ENCODE data around the gene OLR1.

Gene OLR1

DNA sequence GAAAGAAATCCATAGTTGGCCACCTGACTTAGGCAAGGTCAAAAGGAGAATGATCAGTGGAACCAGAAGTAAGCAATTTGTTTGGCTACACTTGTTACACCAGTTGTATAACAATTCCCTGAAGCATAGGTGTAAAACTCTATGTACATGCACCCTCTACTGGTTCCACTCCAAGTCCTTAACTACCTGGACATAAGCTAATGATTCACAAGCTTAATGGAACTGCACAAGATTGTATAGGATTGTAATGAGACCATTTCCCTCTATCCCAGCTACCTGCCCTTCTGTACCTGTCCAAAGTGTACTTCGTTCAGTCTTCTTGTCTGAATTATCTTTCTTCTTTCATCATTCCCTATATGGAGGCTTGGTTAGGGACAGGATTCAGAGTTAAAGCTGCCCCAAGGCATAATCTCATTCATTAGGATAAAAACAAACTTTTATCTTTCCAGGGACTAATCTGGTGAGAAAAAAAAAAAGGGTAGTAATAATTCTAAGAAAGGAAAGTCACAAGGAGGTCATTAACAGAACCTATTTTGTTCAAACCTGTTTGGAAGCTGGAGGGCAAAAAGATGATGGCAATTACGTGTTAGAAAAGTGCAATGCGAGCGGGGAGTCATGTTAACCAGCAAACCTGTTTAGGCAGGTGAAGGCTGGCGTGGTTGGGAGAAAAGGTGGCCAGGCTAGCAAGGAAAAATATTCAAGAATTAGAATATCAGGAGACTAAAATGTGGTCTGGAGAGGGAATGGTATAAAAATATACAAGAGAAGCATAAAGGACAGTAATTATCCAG is 4.1 kb upstream of the OLR1 start:
- no peak for TF ChIP-seq CTCF (IDR thresholded peaks at IDR 0.05)
- Histone ChIP-seq H3K4me3 (no peak overlapping the region), H3K27ac (no peak overlapping the region)
- DNase-seq (ENCODE audit: low spot score), result no peak

DNA sequence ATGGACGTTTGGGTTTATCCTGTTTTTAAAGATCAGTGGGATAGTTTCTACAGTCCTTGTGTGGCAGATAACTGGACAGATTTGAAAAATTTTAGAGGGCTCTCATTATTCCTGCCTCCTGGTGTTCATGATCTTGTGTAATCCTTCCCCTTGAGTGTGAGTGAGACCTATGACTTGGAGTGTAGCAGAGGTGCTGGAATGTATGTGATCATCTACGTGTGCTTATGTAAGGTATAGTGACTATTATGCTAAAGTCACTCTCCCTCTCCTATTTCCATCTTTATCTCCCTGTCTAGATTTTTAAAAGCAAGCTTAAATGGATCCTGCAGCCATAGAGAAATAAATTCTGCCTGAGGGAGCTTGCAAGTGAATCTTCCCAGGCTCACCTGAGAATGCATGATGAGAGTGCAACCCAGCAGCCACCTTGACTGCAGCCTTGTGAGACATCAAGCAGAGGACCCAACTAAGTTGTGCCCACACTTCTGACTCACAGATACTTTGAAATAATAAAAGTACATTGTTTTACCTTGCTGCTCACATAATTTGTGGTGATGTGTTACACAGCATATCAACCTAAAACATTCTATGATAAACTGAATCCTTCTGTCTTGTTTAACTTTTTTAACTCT is 3.2 kb upstream of the OLR1 start:
- no peak for DNase-seq (ENCODE audit: low spot score)
- no peak overlapping the region for H3K27ac ChIP-seq
- TF ChIP-seq CTCF (IDR thresholded peaks at IDR 0.05), result no peak
- no peak overlapping the region for H3K4me3 ChIP-seq

DNA sequence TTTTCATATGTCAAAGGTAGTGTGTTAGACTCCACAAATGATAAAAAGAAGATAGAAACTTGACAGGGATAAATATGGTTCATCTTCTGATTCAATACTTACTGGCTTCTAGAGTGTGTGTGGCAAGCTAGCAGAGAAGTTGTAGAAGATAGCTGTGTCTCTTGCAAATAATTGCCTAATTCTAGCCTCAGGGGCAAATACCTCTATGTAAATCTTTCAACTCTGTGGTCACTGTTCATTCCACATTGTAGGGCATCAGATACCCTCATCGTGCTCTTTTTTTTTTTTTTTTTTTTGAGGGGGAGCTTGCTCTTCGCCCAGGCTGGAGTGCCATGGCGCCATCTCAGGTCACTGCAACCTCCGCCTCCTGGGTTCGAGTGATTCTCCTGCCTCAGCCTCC is 1.7 kb downstream of the OLR1 start:
- no peak for TF ChIP-seq CTCF (IDR thresholded peaks at IDR 0.05)
- Histone ChIP-seq H3K27ac (no peak overlapping the region), H3K4me3 (no peak overlapping the region)
- no peak for DNase-seq (ENCODE audit: low spot score)

DNA sequence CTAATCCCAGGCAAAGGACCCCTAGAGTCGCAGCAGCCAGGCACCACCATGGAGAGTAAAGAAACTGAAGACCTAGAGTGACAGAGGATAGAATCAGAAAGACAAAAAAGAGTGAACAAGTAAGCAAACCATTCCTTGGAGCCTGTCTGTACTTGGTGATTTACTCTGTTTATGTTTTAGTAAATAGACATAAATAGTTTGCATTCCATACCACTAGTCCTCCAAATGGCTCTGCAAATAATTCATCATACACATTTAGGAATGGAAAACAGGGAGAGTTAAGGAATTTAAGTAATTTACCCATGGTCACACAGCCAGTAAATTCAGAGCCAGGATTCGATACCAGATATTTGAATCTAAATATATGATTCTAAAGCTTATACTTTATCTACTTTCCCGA is 2.8 kb downstream of the OLR1 start:
- no peak for TF ChIP-seq CTCF (IDR thresholded peaks at IDR 0.05)
- no peak overlapping the region for H3K27ac ChIP-seq
- DNase-seq (ENCODE audit: low spot score), result no peak
- no peak overlapping the region for H3K4me3 ChIP-seq

DNA sequence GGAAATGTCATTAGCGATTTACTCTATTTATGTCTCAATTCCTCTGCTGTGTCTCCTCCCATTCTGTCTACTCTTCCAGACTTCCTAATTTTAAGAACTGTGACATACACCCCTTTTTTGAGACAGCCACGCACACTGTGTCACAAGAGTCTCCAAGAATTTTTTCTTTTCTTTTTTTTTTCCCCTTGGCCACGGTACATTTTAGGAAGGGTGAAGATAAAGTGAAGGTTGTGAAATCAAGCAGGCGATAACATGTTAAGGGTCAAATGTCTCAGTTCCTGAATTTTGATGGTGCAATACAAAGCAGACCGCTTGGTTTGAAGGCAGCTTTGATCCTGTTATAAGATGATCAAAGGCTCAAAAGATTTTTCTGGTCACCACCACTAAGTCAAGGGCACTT is 4.3 kb downstream of the OLR1 start:
- TF ChIP-seq CTCF (IDR thresholded peaks at IDR 0.05), result no peak
- no peak overlapping the region for H3K4me3 ChIP-seq
- H3K27ac ChIP-seq, result no peak overlapping the region
- DNase-seq (ENCODE audit: low spot score), result no peak

GRCh38 chr12:10165421-10165820 is 6.5 kb downstream of the OLR1 start:
- TF ChIP-seq CTCF (IDR thresholded peaks at IDR 0.05), result no peak
- H3K4me3 ChIP-seq, result no peak overlapping the region
- no peak overlapping the region for H3K27ac ChIP-seq
- no peak for DNase-seq (ENCODE audit: low spot score)

DNA sequence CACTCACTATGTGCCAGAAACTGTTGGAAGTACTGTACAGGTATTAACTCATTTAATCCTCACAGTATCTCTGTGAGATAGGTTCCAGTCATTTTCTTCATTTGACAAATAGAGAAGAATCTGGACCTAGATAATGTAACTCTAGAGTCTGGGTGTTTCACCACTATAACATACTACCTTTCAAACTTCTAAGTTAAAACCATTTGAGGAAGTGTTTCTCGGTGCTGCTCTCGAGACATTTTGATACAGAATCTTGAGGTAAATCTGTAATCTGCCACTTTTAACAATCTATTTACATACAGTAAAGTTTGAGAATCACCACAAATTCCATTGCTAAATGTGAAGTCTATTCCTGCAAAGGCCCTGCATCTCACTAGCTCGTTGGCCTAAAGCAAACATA is 8.8 kb downstream of the OLR1 start:
- no peak overlapping the region for H3K4me3 ChIP-seq
- TF ChIP-seq CTCF (IDR thresholded peaks at IDR 0.05), result no peak
- no peak for DNase-seq (ENCODE audit: low spot score)
- H3K27ac ChIP-seq, result no peak overlapping the region

All from coronary artery (tissue), 2 donors.